Ishikawa (cell line): Measurements from ENCODE around the gene MAS1.

ENCODE experiments used
- CEBPB ChIP-seq: IDR thresholded peaks from 2 replicates; pipeline ENCODE4 v1.6.1; 2012
- CREB1 ChIP-seq: IDR thresholded peaks from 2 replicates; pipeline ENCODE4 v1.6.1; 2012; ENCODE audit warnings: low read depth
- EGR1 ChIP-seq: IDR thresholded peaks from 2 replicates; pipeline ENCODE4 v1.6.1; 2012
- EP300 ChIP-seq: IDR thresholded peaks from 2 replicates; pipeline ENCODE4 v1.6.1; 2012; ENCODE audit warnings: borderline replicate concordance
- FOXM1 ChIP-seq: IDR thresholded peaks from 2 replicates; pipeline ENCODE4 v1.6.1; 2012; ENCODE audit warnings: low read depth, borderline replicate concordance
- NFIC ChIP-seq: IDR thresholded peaks from 2 replicates; pipeline ENCODE4 v1.6.1; 2012
- RAD21 ChIP-seq: IDR thresholded peaks from 2 replicates; pipeline ENCODE4 v1.6.1; 2012; ENCODE audit warnings: low read depth
- REST ChIP-seq: IDR thresholded peaks from 2 replicates; pipeline ENCODE4 v1.6.1; 2012; ENCODE audit warnings: low read depth, mild to moderate bottlenecking
- TAF1 ChIP-seq: IDR thresholded peaks from 2 replicates; pipeline ENCODE4 v1.6.1; 2012; ENCODE audit warnings: low read depth, mild to moderate bottlenecking
- TCF12 ChIP-seq: IDR thresholded peaks from 2 replicates; pipeline ENCODE4 v1.6.1; 2012; ENCODE audit warnings: low read depth
- TEAD4 ChIP-seq: IDR thresholded peaks from 2 replicates; pipeline ENCODE4 v1.6.1; 2012
- USF1 ChIP-seq: IDR thresholded peaks from 2 replicates; pipeline ENCODE4 v1.6.1; 2012
- YY1 ChIP-seq: IDR thresholded peaks from 2 replicates; pipeline ENCODE4 v1.6.1; 2012; ENCODE audit warnings: low read depth
- ZBTB7A ChIP-seq: IDR thresholded peaks from 2 replicates; pipeline ENCODE4 v1.6.1; 2012; ENCODE audit warnings: low read depth
- TF ChIP-seq, protein P1 (sequence below): IDR thresholded peaks from 2 replicates; pipeline ENCODE4 v1.6.1; 2012

MAS1 gene

GRCh38 chr6:159913862-159914564, 23.2 kb downstream of the MAS1 start:
- TF ChIP-seq USF1: no peak
- TF ChIP-seq NFIC: no peak
- no peak for TF ChIP-seq EP300
- TF ChIP-seq ZBTB7A: no peak
- TF ChIP-seq TCF12: no peak
- no peak for TF ChIP-seq CEBPB
- no peak for TF ChIP-seq RAD21
- TF ChIP-seq CREB1: no peak
- TF ChIP-seq TAF1: no peak
- TF ChIP-seq YY1: no peak
- no peak for TF ChIP-seq REST
- TF ChIP-seq, protein P1, sequence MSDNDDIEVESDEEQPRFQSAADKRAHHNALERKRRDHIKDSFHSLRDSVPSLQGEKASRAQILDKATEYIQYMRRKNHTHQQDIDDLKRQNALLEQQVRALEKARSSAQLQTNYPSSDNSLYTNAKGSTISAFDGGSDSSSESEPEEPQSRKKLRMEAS: no peak

DNA sequence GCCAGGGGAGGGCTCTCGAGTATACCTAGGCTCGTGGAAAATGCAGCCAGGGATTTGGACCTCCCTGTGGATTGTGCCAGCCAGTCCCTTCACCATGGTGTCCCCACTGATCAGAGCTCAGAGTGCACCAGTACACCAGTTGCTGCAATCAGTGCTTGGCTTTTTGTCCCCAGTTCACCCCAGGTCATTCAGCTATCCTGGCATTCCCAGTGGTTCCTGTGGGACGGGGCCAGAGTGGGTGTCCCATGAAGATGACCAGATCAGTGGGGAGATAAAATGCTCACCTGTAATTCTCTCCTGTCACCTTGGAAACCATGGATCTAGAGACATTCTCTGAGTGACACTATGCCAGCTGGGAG, 23.8 kb downstream of the MAS1 start:
- no peak for TF ChIP-seq CEBPB

DNA sequence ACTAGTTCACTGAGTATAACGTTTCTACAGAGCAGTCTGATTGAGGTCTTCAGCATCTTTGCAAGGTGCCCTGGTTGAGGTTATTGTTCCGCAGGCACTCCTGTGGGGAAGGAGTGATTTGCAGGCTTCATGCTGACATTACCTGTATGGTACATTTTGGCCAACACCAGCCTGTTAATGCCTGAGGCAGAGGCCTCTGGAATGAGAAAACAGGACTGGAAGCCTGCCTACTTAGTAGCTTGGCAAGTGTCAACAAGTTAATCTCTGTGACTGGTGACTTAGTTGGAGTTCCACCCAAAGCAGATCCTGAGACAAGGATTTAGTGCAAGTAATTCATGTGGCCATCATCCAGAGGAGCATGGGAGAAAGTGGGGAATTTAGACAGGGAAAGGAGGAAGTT, 24.6 kb downstream of the MAS1 start:
- no peak for TF ChIP-seq TAF1
- no peak for TF ChIP-seq FOXM1
- TF ChIP-seq EP300: no peak
- TF ChIP-seq RAD21: no peak
- TF ChIP-seq EGR1: no peak
- no peak for TF ChIP-seq TEAD4
- TF ChIP-seq, protein P1: no peak
- no peak for TF ChIP-seq USF1
- no peak for TF ChIP-seq ZBTB7A
- no peak for TF ChIP-seq YY1
- TF ChIP-seq NFIC: no peak
- no peak for TF ChIP-seq REST
- TF ChIP-seq CREB1: no peak
- TF ChIP-seq CEBPB: no peak

GRCh38 chr6:159916237-159916636, 25.4 kb downstream of the MAS1 start:
- TF ChIP-seq FOXM1: no peak
- no peak for TF ChIP-seq TEAD4
- no peak for TF ChIP-seq REST
- no peak for TF ChIP-seq EP300
- no peak for TF ChIP-seq USF1
- TF ChIP-seq CEBPB: no peak
- no peak for TF ChIP-seq YY1
- no peak for TF ChIP-seq CREB1
- no peak for TF ChIP-seq RAD21
- TF ChIP-seq TAF1: no peak
- no peak for TF ChIP-seq EGR1
